ENCODE measurements around the gene CITED4.

CITED4 gene

GRCh38 chr1:40906781-40907400 is 44.7 kb upstream of the CITED4 start:
- no peak for DNase-seq
- no peak for TF ChIP-seq CTCF (IDR thresholded peaks at IDR 0.05; ENCODE audit: low read depth, low read length, missing control alignments)
- H3K27ac ChIP-seq: no peak overlapping the region
- H3K36me3 ChIP-seq (replicated peaks): no peaks in the 10 kb centered on the region
- H3K4me3 ChIP-seq (ENCODE audit: low read depth, low read length): no peak overlapping the region
- H3K27me3 ChIP-seq (replicated peaks): no peaks in the 10 kb centered on the region
- in situ Hi-C loops (cut with HindIII; ENCODE audit: low pct_ligation_motif_present, low sequenced_read_pairs): no loop called here

- in situ Hi-C loops (cut with HindIII; ENCODE audit: low pct_ligation_motif_present, low sequenced_read_pairs): no loop called here
- TF ChIP-seq CTCF (IDR thresholded peaks at IDR 0.05; ENCODE audit: low read depth, low read length, missing control alignments): no peak
- no peak overlapping the region for H3K27ac ChIP-seq
- no peaks in the 10 kb centered on the region for H3K36me3 ChIP-seq (replicated peaks)
- no peak for DNase-seq
- H3K4me3 ChIP-seq (ENCODE audit: low read depth, low read length): no peak overlapping the region
- no peaks in the 10 kb centered on the region for H3K27me3 ChIP-seq (replicated peaks)
Measured at GRCh38 chr1:40905061-40905460, 42.9 kb upstream of the CITED4 start.

GRCh38 chr1:40903106-40903505 is 40.9 kb upstream of the CITED4 start:
- no peak for TF ChIP-seq CTCF (IDR thresholded peaks at IDR 0.05; ENCODE audit: low read depth, low read length, missing control alignments)
- in situ Hi-C loops (cut with HindIII; ENCODE audit: low pct_ligation_motif_present, low sequenced_read_pairs): no loop called here
- Histone ChIP-seq H3K4me3 (ENCODE audit: low read depth, low read length) (no peak overlapping the region), H3K36me3 (replicated peaks) (no peaks in the 10 kb centered on the region), H3K27ac (peak overlapping the region; percentile 87), H3K27me3 (replicated peaks) (no peaks in the 10 kb centered on the region)
- no peak for DNase-seq

- peak overlapping the region; percentile 87 for H3K27ac ChIP-seq
- DNase-seq: peak; percentile 89
Measured at GRCh38 chr1:40901886-40902852, 40.0 kb upstream of the CITED4 start.

GRCh38 chr1:40899230-40899870 is 37.2 kb upstream of the CITED4 start:
- no peaks in the 10 kb centered on the region for H3K36me3 ChIP-seq (replicated peaks)
- DNase-seq: no peak
- H3K27me3 ChIP-seq (replicated peaks): no peaks in the 10 kb centered on the region
- no peak for TF ChIP-seq CTCF (IDR thresholded peaks at IDR 0.05; ENCODE audit: low read depth, low read length, missing control alignments)
- in situ Hi-C loops (cut with HindIII; ENCODE audit: low pct_ligation_motif_present, low sequenced_read_pairs): no loop called here
- H3K27ac ChIP-seq: no peak overlapping the region
- H3K4me3 ChIP-seq (ENCODE audit: low read depth, low read length): no peak overlapping the region

More at GRCh38 chr1:40901886-40902852, 40.0 kb upstream of the CITED4 start:
- in situ Hi-C loops (cut with HindIII; ENCODE audit: low pct_ligation_motif_present, low sequenced_read_pairs): no loop called here
- Histone ChIP-seq H3K27me3 (replicated peaks) (no peaks in the 10 kb centered on the region), H3K36me3 (replicated peaks) (no peaks in the 10 kb centered on the region), H3K4me3 (ENCODE audit: low read depth, low read length) (no peak overlapping the region)
- TF ChIP-seq CTCF (IDR thresholded peaks at IDR 0.05; ENCODE audit: low read depth, low read length, missing control alignments): no peak
